Prostate gland (tissue), 1 donor: ENCODE data around the gene WFIKKN1.

Experiments
- POLR2A ChIP-seq: fragments of 450-650 bp; IDR thresholded peaks from one replicate; pipeline ENCODE4 v1.6.1; 2016; ENCODE audit warnings: antibody characterized with exemption, mild to moderate bottlenecking
- POLR2AphosphoS5 ChIP-seq: sonication (generic); formaldehyde crosslinking; IDR thresholded peaks from one replicate; pipeline ENCODE4 v1.6.1; 2017; ENCODE audit warnings: antibody characterized with exemption

- TF ChIP-seq POLR2AphosphoS5 (peak; percentile 83), POLR2A (peak; percentile 88)
Observed at GRCh38 chr16:588889-589657, 41.7 kb upstream of the WFIKKN1 start.
